Activated T-cell treated with anti-CD3 and anti-CD28 coated beads, Interleukin-2, amount 50 U/mL, for 4 hours (primary cell): ENCODE data around the gene HOXD12. TPM values are rescaled to one million over a fixed set of nuclear protein-coding genes. Genes with fewer than 3 reads are reported as not detected.

Experiments used
- ATAC-seq, 2 donors: fragments of 200-7000 bp; cut with Tn5 transposase; one replicate each; pipeline ENCODE4 v1.10.0; 2021
- DNase-seq: peaks from one replicate; pipeline ENCODE4 v3.0.0-alpha.2; 2020
- H3K27me3 Mint-ChIP-seq: one replicate; pipeline ENCODE4 v1.8.0; 2021; ENCODE audit warnings: low read depth, mixed read lengths
- H3K36me3 Mint-ChIP-seq: one replicate; pipeline ENCODE4 v1.8.0; 2022; ENCODE audit warnings: mixed read lengths; ENCODE audit not compliant: insufficient read depth
- H3K4me1 Mint-ChIP-seq: one replicate; pipeline ENCODE4 v1.8.0; 2021; ENCODE audit warnings: low read depth, mixed read lengths
- H3K4me3 Mint-ChIP-seq: one replicate; pipeline ENCODE4 v1.8.0; 2021; ENCODE audit warnings: mild to moderate bottlenecking, moderate library complexity, mixed read lengths
- H3K9me3 Mint-ChIP-seq: one replicate; pipeline ENCODE4 v1.8.0; 2021; ENCODE audit warnings: mixed read lengths
- total RNA-seq, 3 donors: library from RNA; stranded (reverse); gene quantifications; one replicate each; pipeline ENCODE4 v1.2.1, GENCODE V29; 2021

Gene HOXD12
- total RNA-seq, 3 donors from 2014 or later, result not detected

- Mint-ChIP-seq H3K9me3 (peaks cover 8% of the 10 kb centered on the region), H3K36me3 (no peaks in the 10 kb centered on the region), H3K27me3 (peaks cover 97% of the 10 kb centered on the region), H3K4me1 (peaks cover 4% of the 10 kb centered on the region), H3K4me3 (peak overlapping the region; percentile 33)
- no peak for DNase-seq
- ATAC-seq, result no peak
These were observed 13.5 kb upstream of the HOXD12 start for GRCh38 chr2:176085861-176086771.

DNA sequence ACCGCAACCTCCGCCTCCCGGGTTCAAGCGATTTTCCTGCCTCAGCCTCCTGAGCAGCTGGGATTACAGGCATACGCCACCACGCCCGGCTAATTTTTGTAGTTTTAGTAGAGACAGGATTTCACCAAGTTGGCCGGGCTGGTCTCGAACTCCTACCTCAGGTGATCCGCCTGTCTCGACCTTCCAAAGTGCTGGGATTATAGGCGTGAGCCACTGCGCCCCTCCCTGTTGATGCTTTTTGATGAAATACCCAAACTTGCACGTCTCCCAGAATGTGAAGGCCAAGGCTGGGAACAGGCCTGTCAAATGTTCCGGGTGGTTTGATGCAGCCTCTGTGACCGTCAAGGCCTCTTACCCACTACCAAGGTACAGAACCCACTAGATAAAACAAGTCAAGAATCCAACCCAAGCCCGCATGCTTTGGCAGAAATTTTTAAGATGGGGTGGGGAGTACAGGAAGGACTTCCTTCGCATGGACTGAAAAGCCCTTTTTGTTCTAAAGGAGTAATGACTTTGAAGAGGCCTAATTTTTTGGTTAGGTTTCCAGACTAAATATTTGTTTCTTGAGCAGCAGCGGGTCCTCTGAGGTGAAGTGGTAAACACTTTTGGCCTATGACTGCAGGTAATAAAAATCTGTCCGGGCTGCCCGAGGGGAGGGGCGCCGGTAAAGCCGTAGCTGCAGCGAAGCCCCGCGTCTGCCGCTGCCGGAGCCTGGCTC is 12.1 kb upstream of the HOXD12 start:
- Mint-ChIP-seq H3K9me3 (peaks cover 9% of the 10 kb centered on the region), H3K27me3 (peaks cover 95% of the 10 kb centered on the region), H3K4me1 (peaks cover 7% of the 10 kb centered on the region), H3K4me3 (no peak overlapping the region), H3K36me3 (no peaks in the 10 kb centered on the region)
- DNase-seq (no peak), ATAC-seq (no peak)

DNA sequence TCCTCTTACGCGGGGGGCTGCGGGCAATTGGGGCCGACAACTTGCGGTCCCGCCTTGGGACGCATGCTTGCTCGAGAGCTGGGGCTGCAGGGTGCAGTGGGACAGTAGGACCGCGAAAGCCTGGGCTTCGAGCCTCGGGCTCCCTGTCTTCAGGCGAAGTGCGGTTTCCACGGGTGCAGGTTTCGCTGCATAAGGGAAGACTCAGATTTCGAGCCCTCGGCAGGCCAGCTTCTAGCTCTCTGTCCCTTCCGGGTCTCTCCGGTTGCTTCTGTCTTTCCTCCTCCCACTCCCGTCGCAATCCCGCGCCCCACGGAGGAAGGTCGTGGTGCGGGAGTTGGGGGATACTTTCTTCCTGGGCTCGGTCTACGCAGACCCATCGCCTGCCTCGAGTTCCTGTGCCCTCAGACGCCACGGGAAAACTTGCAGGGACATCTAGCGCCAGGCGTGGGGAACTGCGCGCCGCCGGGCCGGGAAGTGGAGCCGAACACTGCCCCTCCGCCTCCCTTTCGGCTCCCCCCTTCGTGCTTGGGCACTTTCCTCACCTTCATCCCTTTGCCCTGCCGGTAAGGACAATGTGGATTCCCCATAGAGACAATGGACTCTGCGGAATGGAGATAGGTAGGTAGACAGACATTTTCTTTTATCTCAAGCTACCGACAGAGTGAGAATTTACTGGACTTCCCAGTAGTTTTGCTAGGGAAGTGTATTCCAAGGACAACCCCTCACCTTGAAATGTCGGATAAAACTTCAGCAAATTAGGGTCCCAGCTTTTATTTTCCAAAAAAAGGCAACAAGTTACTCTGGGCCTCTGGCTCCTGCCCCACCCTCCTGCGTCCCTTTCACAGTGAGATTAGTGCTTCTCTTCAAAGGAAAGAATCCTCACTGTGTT is 11.3 kb upstream of the HOXD12 start:
- DNase-seq, result no peak
- peaks cover 90% of the 10 kb centered on the region for H3K27me3 Mint-ChIP-seq
- no peaks in the 10 kb centered on the region for H3K36me3 Mint-ChIP-seq
- peak overlapping the region; percentile 45 for H3K4me3 Mint-ChIP-seq
- ATAC-seq, result peak in 1 of 2 donors; percentile 46
- peaks cover 7% of the 10 kb centered on the region for H3K4me1 Mint-ChIP-seq
- H3K9me3 Mint-ChIP-seq, result peaks cover 9% of the 10 kb centered on the region

GRCh38 chr2:176088937-176089842 is 10.4 kb upstream of the HOXD12 start:
- H3K9me3 Mint-ChIP-seq, result peaks cover 9% of the 10 kb centered on the region

GRCh38 chr2:176089843-176090395 is 9.7 kb upstream of the HOXD12 start:
- Mint-ChIP-seq H3K36me3 (no peaks in the 10 kb centered on the region), H3K9me3 (peaks cover 9% of the 10 kb centered on the region), H3K4me3 (no peak overlapping the region), H3K4me1 (peaks cover 13% of the 10 kb centered on the region), H3K27me3 (peaks cover 91% of the 10 kb centered on the region)
- ATAC-seq (no peak), DNase-seq (no peak)

More at GRCh38 chr2:176088937-176089842, 10.4 kb upstream of the HOXD12 start:
- Mint-ChIP-seq H3K4me3 (no peak overlapping the region), H3K27me3 (peaks cover 90% of the 10 kb centered on the region), H3K36me3 (no peaks in the 10 kb centered on the region), H3K4me1 (peaks cover 13% of the 10 kb centered on the region)
- DNase-seq (no peak), ATAC-seq (no peak)

DNA sequence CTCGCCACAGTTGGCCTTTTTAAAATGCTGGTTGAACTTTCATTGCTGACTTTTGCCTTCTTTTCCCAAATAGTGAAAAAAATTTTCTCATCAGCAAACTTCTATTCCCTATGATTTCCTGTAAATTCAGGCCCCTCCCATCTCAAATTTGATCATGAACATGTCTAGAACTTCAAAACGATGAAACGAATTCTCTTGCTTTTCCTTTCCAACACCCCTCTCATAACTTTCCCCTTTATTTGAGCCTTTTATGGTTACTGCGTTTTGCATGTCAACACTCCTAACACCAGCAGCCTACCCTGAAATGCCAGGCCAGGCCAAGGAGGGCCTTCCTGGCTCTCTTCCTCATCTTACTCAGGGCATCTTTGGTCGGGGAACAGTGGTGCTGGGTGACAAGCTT is 8.7 kb upstream of the HOXD12 start:
- Mint-ChIP-seq H3K9me3 (peaks cover 9% of the 10 kb centered on the region), H3K4me3 (no peak overlapping the region), H3K36me3 (no peaks in the 10 kb centered on the region), H3K4me1 (peaks cover 13% of the 10 kb centered on the region), H3K27me3 (peaks cover 91% of the 10 kb centered on the region)
- ATAC-seq (no peak), DNase-seq (no peak)

DNA sequence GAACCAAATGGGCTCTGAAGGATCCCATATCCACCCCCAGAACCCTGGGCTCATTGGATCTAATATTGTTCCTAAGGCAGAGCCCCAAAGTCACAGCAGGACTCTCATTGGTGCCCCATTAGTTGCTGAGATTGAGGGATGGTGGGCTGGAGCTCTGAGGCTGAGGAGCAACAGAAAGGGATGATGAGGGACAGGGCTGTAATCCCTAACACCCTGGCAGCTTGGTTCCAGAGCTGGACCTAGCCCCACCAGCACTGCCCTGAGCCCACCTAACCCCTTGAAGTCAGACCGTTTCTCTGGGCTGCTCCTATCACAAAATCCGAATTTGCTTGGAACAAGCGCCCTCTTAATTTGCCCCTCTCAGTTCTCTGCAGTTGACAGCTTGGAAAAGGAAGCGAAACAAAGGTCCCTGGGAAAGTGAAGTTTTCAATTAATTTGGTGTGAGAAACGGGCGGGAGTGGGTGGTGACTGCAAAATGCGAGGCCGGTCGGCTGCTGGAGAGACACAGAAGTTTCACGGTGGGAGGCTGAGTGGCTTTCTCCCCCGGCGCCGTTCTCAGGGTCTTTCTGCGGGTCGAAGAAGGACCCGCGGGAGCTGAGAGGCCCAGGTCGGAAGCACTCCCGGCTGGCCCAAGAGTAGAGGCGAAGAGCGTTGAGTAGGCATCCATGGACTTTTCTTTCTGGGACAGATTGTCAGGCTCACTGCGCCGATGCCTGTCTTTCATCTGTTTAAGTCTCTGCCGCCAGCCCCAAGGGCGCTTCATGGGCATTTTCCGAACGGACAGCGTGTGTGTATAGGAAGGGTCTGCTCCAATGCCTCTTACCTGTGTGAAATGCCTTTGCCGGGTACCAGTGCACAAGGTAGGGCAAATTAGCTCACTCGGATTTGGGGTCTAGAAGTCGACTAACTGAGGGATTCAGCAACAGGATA is 8.0 kb upstream of the HOXD12 start:
- Mint-ChIP-seq H3K36me3 (no peaks in the 10 kb centered on the region), H3K4me3 (peak overlapping the region; percentile 19), H3K27me3 (peaks cover 92% of the 10 kb centered on the region), H3K9me3 (peaks cover 9% of the 10 kb centered on the region), H3K4me1 (peaks cover 18% of the 10 kb centered on the region)
- DNase-seq, result no peak
- no peak for ATAC-seq

DNA sequence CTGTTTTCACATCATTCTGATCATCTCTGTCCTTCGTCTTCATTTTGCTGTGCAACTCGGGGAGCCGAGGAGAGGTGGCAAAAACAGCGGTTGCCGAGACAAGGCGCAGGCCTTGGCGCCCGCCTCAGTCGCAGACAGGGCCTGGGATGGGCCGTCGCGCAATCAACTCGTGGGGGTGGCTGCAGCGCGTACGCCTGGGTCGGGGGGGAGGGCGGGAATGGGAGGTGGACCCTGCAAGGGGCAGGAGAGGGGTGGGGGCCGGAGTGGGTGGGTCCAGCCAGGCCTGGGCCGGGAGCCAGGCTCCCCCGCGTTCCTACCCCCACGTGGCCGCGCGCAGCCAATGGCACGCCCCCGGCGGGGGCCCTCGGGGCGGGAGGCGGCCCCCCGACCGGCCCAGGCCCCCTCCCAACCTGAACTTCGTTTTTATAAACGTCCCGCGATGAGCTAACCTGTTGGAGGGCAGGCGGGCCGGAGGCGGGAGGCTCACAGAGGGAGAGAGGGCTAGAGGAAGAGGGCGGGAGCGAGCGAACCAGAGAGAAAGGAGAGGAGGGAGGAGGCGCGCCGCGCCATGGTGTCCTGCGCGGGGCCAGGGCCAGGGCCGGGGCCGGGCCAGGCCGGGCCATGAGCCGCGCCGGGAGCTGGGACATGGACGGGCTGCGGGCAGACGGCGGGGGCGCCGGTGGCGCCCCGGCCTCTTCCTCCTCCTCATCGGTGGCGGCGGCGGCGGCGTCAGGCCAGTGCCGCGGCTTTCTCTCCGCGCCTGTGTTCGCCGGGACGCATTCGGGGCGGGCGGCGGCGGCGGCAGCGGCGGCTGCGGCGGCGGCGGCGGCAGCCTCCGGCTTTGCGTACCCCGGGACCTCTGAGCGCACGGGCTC is 7.1 kb upstream of the HOXD12 start, which contains the start of gene HOXD13:
TSS of gene HOXD13 (plus strand) at position 452 of the 875 bp plus-strand sequence. CDS start at position 622, 170 bp downstream.
- DNase-seq, result no peak
- Mint-ChIP-seq H3K9me3 (peaks cover 9% of the 10 kb centered on the region), H3K27me3 (peaks cover 92% of the 10 kb centered on the region), H3K4me1 (peaks cover 26% of the 10 kb centered on the region), H3K36me3 (no peaks in the 10 kb centered on the region), H3K4me3 (peak within 1 kb of the TSS; percentile 19)
- peak; percentile 18 to 27 for ATAC-seq

- H3K27me3 Mint-ChIP-seq, result peaks cover 92% of the 10 kb centered on the region
- no peak overlapping the region for H3K4me3 Mint-ChIP-seq
- H3K36me3 Mint-ChIP-seq, result no peaks in the 10 kb centered on the region
- no peak for ATAC-seq
- peaks cover 28% of the 10 kb centered on the region for H3K4me1 Mint-ChIP-seq
- no peak for DNase-seq
- H3K9me3 Mint-ChIP-seq, result peaks cover 9% of the 10 kb centered on the region
These were observed 6.3 kb upstream of the HOXD12 start for GRCh38 chr2:176093145-176093897.

- Mint-ChIP-seq H3K4me1 (peaks cover 27% of the 10 kb centered on the region), H3K36me3 (no peaks in the 10 kb centered on the region), H3K27me3 (peaks cover 92% of the 10 kb centered on the region), H3K4me3 (no peak overlapping the region), H3K9me3 (peaks cover 9% of the 10 kb centered on the region)
- ATAC-seq, result no peak
- no peak for DNase-seq
These were observed 5.7 kb upstream of the HOXD12 start for GRCh38 chr2:176093898-176094249.

DNA sequence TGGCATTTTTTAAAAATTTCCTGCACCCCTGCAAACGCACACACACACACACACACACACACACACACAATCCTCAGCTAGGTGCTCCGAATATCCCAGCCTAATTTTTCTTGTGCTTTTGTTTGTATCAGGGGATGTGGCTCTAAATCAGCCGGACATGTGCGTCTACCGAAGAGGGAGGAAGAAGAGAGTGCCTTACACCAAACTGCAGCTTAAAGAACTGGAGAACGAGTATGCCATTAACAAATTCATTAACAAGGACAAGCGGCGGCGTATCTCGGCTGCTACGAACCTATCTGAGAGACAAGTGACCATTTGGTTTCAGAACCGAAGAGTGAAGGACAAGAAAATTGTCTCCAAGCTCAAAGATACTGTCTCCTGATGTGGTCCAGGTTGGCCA is 5.2 kb upstream of the HOXD12 start:
- H3K4me3 Mint-ChIP-seq, result no peak overlapping the region
- H3K27me3 Mint-ChIP-seq, result peaks cover 92% of the 10 kb centered on the region
- ATAC-seq (no peak), DNase-seq (no peak)
- peaks cover 27% of the 10 kb centered on the region for H3K4me1 Mint-ChIP-seq
- peaks cover 9% of the 10 kb centered on the region for H3K9me3 Mint-ChIP-seq
- no peaks in the 10 kb centered on the region for H3K36me3 Mint-ChIP-seq
